HepG2 (cell line): Measurements from ENCODE around the gene OSBP. TPM values are rescaled to one million over a fixed set of nuclear protein-coding genes. Genes with fewer than 3 reads are reported as not detected.

Experiments used
- ADNP ChIP-seq: sonication (generic); formaldehyde crosslinking; IDR thresholded peaks from 2 replicates; pipeline ENCODE4 v1.4.0; 2020; ENCODE audit warnings: missing genetic modification reagents
- ATM ChIP-seq: fragments of 450-650 bp; IDR thresholded peaks from 2 replicates; pipeline ENCODE4 v1.7.1; 2017; ENCODE audit warnings: mild to moderate bottlenecking, borderline replicate concordance
- CBFB ChIP-seq: sonication (generic); formaldehyde crosslinking; IDR thresholded peaks from 2 replicates; pipeline ENCODE4 v1.4.0; 2020; ENCODE audit warnings: missing genetic modification reagents
- EEA1 ChIP-seq: sonication (generic); formaldehyde crosslinking; IDR thresholded peaks from 2 replicates; pipeline ENCODE4 v1.5.1; 2020; ENCODE audit warnings: mild to moderate bottlenecking, missing genetic modification reagents, borderline replicate concordance
- ELK4 ChIP-seq: sonication (generic); formaldehyde crosslinking; IDR thresholded peaks from 2 replicates; pipeline ENCODE4 v1.9.0; 2021; ENCODE audit warnings: missing genetic modification reagents, borderline replicate concordance
- FOXC1 ChIP-seq: sonication (generic); formaldehyde crosslinking; IDR thresholded peaks from 2 replicates; pipeline ENCODE4 v1.8.0; 2022; ENCODE audit warnings: mild to moderate bottlenecking, missing genetic modification reagents, borderline replicate concordance
- KDM1A ChIP-seq: IDR thresholded peaks from 2 replicates; pipeline ENCODE4 v1.6.1; 2016; ENCODE audit warnings: missing compliant biosample characterization
- KDM5A ChIP-seq: fragments of 200-600 bp; sonication (generic); IDR thresholded peaks from 2 replicates; pipeline ENCODE4 v1.7.0; 2018; ENCODE audit warnings: antibody characterized with exemption, mild to moderate bottlenecking, low read length, borderline replicate concordance
- KMT2B ChIP-seq: IDR thresholded peaks from 2 replicates; pipeline ENCODE4 v1.6.1; 2016; ENCODE audit warnings: missing genetic modification reagents, missing compliant biosample characterization
- MAX ChIP-seq: IDR thresholded peaks from 2 replicates; pipeline ENCODE4 v1.6.1; 2012; ENCODE audit warnings: inconsistent platforms
- MAZ ChIP-seq, 2 experiments: sonication (generic) in 1 of 2; formaldehyde crosslinking in 1 of 2; IDR thresholded peaks; 2 replicates each; pipeline versions ENCODE4 v1.5.0 to v1.6.1; 2012 to 2020; ENCODE audit warnings: low read depth in 2 of 2, mild to moderate bottlenecking in 2 of 2, borderline replicate concordance in 1 of 2, improper control_type of control experiment in 1 of 2, low read length in 1 of 2, missing genetic modification reagents in 1 of 2, moderate library complexity in 1 of 2
- MED1 ChIP-seq: sonication (generic); formaldehyde crosslinking; IDR thresholded peaks from 2 replicates; pipeline ENCODE4 v1.4.0; 2020; ENCODE audit warnings: missing genetic modification reagents
- MED13 ChIP-seq: sonication (generic); formaldehyde crosslinking; IDR thresholded peaks from 2 replicates; pipeline ENCODE4 v1.5.0; 2020; ENCODE audit warnings: missing genetic modification reagents
- MXD1 ChIP-seq: sonication (generic); formaldehyde crosslinking; IDR thresholded peaks from 2 replicates; pipeline ENCODE4 v1.4.0; 2020; ENCODE audit warnings: mild to moderate bottlenecking, missing genetic modification reagents
- MXD3 ChIP-seq: IDR thresholded peaks from 2 replicates; pipeline ENCODE4 v1.6.1; 2016; ENCODE audit warnings: mild to moderate bottlenecking, missing biosample characterization, missing genetic modification reagents
- PHF20 ChIP-seq: sonication (generic); formaldehyde crosslinking; IDR thresholded peaks from 2 replicates; pipeline ENCODE4 v1.5.0; 2020; ENCODE audit warnings: mild to moderate bottlenecking, missing genetic modification reagents
- POLR2AphosphoS5 ChIP-seq: IDR thresholded peaks from 2 replicates; pipeline ENCODE4 v1.6.1; 2012; ENCODE audit warnings: low read depth, low read length
- RBAK ChIP-seq: sonication (generic); formaldehyde crosslinking; IDR thresholded peaks from 2 replicates; pipeline ENCODE4 v1.5.1; 2020; ENCODE audit warnings: mild to moderate bottlenecking, missing genetic modification reagents
- RFX5 ChIP-seq: IDR thresholded peaks from 2 replicates; pipeline ENCODE4 v1.6.1; 2011; ENCODE audit warnings: low read depth, low read length, improper control_type of control experiment
- SMYD3 ChIP-seq: sonication (generic); formaldehyde crosslinking; IDR thresholded peaks from 2 replicates; pipeline ENCODE4 v1.8.1; 2023; ENCODE audit warnings: mild to moderate bottlenecking, missing genetic modification reagents
- TGIF2 ChIP-seq: IDR thresholded peaks from 2 replicates; pipeline ENCODE4 v1.6.1; 2016; ENCODE audit warnings: control low read depth, missing compliant biosample characterization
- U2AF1 ChIP-seq: fragments of 200-400 bp; formaldehyde crosslinking; optimal IDR thresholded peaks from 2 replicates; pipeline ENCODE3; 2017; ENCODE audit warnings: mild to moderate bottlenecking, low read depth, low read length
- YEATS2 ChIP-seq: sonication (generic); formaldehyde crosslinking; IDR thresholded peaks from 2 replicates; pipeline ENCODE4 v1.4.0; 2020; ENCODE audit warnings: missing genetic modification reagents, borderline replicate concordance
- ZFY ChIP-seq: sonication (generic); formaldehyde crosslinking; IDR thresholded peaks from 2 replicates; pipeline ENCODE4 v1.4.0; 2020; ENCODE audit warnings: missing genetic modification reagents
- ZFYVE20 ChIP-seq: sonication (generic); formaldehyde crosslinking; IDR thresholded peaks from 2 replicates; pipeline ENCODE4 v1.8.0; 2023; ENCODE audit warnings: low read depth, mild to moderate bottlenecking, moderate library complexity, missing genetic modification reagents, borderline replicate concordance
- ZNF232 ChIP-seq: sonication (generic); formaldehyde crosslinking; IDR thresholded peaks from 2 replicates; pipeline ENCODE4 v1.4.0; 2020; ENCODE audit warnings: missing genetic modification reagents, borderline replicate concordance
- ZNF326 ChIP-seq: sonication (generic); formaldehyde crosslinking; IDR thresholded peaks from 2 replicates; pipeline ENCODE4 v1.4.0; 2020; ENCODE audit warnings: missing genetic modification reagents, borderline replicate concordance
- ZNF337 ChIP-seq: sonication (generic); formaldehyde crosslinking; IDR thresholded peaks from 2 replicates; pipeline ENCODE4 v1.5.1; 2020; ENCODE audit warnings: missing genetic modification reagents, low read depth, mild to moderate bottlenecking, borderline replicate concordance
- ZNF350 ChIP-seq: sonication (generic); formaldehyde crosslinking; IDR thresholded peaks from 2 replicates; pipeline ENCODE4 v1.4.0; 2020; ENCODE audit warnings: mild to moderate bottlenecking, low read depth, missing genetic modification reagents, borderline replicate concordance
- ZNF451 ChIP-seq: sonication (generic); formaldehyde crosslinking; IDR thresholded peaks from 2 replicates; pipeline ENCODE4 v1.5.0; 2020; ENCODE audit warnings: mild to moderate bottlenecking, missing genetic modification reagents
- ZNF564 ChIP-seq: sonication (generic); formaldehyde crosslinking; IDR thresholded peaks from 2 replicates; pipeline ENCODE4 v1.8.1; 2023; ENCODE audit warnings: mild to moderate bottlenecking, missing genetic modification reagents
- ZNF589 ChIP-seq: sonication (generic); formaldehyde crosslinking; conservative IDR thresholded peaks from 2 replicates; pipeline ENCODE4 v1.8.0; 2022; ENCODE audit warnings: mild to moderate bottlenecking, moderate library complexity, missing genetic modification reagents
- polyA plus RNA-seq, 8 experiments: library from polyadenylated mRNA; depleted of rRNA in 3 of 8; stranded (reverse) in 7 of 8; unstranded in 1 of 8; fragments of >200 nt; fragmentation: Illumina TruSeq in 4 of 8; extraction: Trizol in 4 of 8; gene quantifications; 2 replicates each; pipeline versions ENCODE4 v1.2.1 to v1.2.3, GENCODE V29; 2011 to 2016; ENCODE audit warnings: low read depth in 4 of 8, missing spikeins in 1 of 8, mixed read lengths in 1 of 8; ENCODE audit not compliant: insufficient read depth in 1 of 8
- total RNA-seq, 5 experiments: library from RNA; depleted of rRNA; stranded (reverse); fragments of >200 nt; fragmentation: Illumina TruSeq; extraction: Trizol; gene quantifications; 2 replicates each; pipeline ENCODE4 v1.2.3, GENCODE V29; 2016; ENCODE audit warnings: low read depth in 1 of 5

The OSBP gene
- total and polyA plus RNA-seq, 2 of the 13 experiments (the other 11 are each of a cell fraction or from before 2014, with no cell fraction given): 12.1 to 13.5 TPM

- TF ChIP-seq MXD1 (CRISPR knock-in tag) (no peak), POLR2AphosphoS5 (no peak), U2AF1 (no peak), ZNF589 (CRISPR knock-in tag) (no peak), MED13 (CRISPR knock-in tag) (no peak), ZNF326 (no peak), KMT2B (peak; percentile 73; the same call in 1 of the 2 replicates), ZFYVE20 (no peak), ZNF232 (CRISPR knock-in tag) (peak; percentile 20; the same call in 1 of the 2 replicates), KDM5A (no peak), CBFB (CRISPR knock-in tag) (no peak), SMYD3 (no peak), RFX5 (no peak), YEATS2 (CRISPR knock-in tag) (no peak; the same call in 1 of the 2 replicates), MAX (no peak; the same call in 1 of the 2 replicates), ATM (no peak), PHF20 (CRISPR knock-in tag) (no peak), MAZ (IDR thresholded peaks at IDR 0.05; ENCODE audit: borderline replicate concordance, low read depth, low read length) (no peak; the same call in 1 of the 2 replicates), MAZ (CRISPR knock-in tag; IDR thresholded peaks at IDR 0.05; ENCODE audit: low read depth) (no peak), MED1 (CRISPR knock-in tag) (peak; percentile 41; the same call in 1 of the 2 replicates), RBAK (CRISPR knock-in tag) (no peak), ADNP (CRISPR knock-in tag) (no peak), ZNF451 (CRISPR knock-in tag) (no peak), ZNF564 (CRISPR knock-in tag) (no peak), MXD3 (CRISPR knock-in tag) (no peak), ELK4 (CRISPR knock-in tag) (no peak), FOXC1 (0 out of 2 replicates have a peak, but pooled peaks have one; percentile 55), KDM1A (no peak), EEA1 (CRISPR knock-in tag) (no peak), ZFY (CRISPR knock-in tag) (peak; percentile 31; the same call in 1 of the 2 replicates), TGIF2 (CRISPR knock-in tag) (peak; percentile 69; the same call in 1 of the 2 replicates), ZNF337 (CRISPR knock-in tag) (no peak), ZNF350 (CRISPR knock-in tag) (no peak)
Observed at GRCh38 chr11:59560290-59560701, 55.3 kb downstream of the OSBP start (continued).
